SH-SY5Y (cell line): Measurements from ENCODE around the gene SPOCK2.

ENCODE experiments used
- GATA2 ChIP-seq: IDR thresholded peaks from 2 replicates; pipeline ENCODE4 v1.6.1; 2011; ENCODE audit warnings: mild to moderate bottlenecking, low read depth, low read length
- GATA3 ChIP-seq: IDR thresholded peaks from 2 replicates; pipeline ENCODE4 v1.6.1; 2011; ENCODE audit warnings: low read depth, mild to moderate bottlenecking, low read length, moderate library complexity

DNA sequence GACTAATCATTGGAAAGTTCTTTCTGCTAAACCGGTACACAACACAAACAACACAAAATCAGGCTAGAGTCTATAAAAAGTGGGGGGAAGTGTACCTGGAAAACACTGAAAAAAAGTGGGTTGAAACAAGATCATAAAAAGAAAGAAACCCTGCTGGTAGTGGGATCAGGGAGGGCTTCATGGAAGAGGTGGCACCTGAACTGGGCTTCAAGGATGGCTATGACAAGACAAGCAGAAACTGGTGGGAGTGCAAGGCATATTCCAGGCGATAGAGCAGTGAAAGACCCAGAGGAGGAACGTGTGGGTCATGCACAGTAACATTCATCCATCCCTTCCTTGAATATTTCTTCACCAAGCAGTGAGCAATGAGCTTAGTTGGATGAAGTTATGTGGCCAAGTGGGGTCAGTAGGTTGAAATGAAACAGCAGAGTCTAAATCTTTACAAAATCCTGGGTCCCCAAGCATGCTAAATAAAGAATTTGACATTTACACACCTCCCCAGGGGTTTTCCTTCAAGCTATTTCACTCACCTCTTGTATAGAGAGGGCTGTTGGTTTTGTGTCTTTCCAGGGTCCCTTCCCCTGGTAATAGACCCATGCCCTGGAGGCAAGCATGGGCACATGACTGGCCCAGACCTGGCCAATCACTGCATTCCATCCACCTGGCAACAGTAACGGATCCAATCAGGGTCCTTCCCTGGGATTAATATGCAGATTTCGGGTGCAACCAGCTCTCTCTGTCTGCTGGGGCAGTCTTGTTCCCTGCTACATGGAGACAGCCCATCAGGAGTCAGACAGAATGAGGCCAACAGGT is 38.2 kb downstream of the SPOCK2 start:
- no peak for TF ChIP-seq GATA2
- TF ChIP-seq GATA3, result no peak
